GM03348 (cell line): ENCODE measurements around the gene CRYBG2.
"Not testable (repeated sequence)": the region's sequence is repeated elsewhere in the genome, so short reads cannot be mapped to it uniquely, and the experiment has no call there.

Source experiments
- DNase-seq: peaks from one replicate; pipeline ENCODE4 v3.0.0; 2012; ENCODE audit warnings: low spot score

Gene CRYBG2

DNA sequence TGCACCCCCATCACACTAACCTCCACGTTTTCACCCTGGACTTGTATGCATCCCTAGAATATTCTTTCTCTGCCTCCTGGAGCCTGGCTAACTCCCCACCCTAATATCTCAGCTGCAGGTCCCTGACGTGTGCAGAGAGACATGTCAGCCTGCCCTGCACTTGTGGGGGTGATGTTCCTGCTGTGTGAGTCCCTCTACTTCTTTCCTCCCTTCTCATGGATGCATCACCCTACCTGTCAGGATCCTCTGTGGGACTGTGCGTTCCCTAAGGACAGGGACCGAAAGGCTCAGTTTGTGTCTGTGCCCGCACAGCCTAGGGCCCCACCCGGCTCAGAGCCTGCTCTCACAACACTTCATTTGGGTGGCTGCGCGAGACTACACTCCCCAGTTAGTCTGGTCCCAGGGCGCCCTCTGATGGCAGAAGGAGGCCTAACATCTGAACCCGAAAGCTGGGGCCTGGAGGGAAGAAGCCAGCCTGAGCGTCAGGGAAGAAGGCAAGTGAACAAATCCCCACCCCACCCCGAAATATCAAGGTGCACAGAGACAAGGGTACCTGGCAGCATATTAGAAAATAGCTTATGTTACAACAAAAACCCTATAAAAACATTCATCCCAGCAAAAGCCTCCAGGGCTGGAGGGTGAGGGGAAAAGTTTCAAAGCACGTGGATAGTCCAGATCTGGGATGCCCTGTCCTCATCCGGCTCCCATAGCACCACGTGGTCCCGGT lies 32.5 kb downstream of the CRYBG2 start:
- peak; percentile 94 for DNase-seq

DNA sequence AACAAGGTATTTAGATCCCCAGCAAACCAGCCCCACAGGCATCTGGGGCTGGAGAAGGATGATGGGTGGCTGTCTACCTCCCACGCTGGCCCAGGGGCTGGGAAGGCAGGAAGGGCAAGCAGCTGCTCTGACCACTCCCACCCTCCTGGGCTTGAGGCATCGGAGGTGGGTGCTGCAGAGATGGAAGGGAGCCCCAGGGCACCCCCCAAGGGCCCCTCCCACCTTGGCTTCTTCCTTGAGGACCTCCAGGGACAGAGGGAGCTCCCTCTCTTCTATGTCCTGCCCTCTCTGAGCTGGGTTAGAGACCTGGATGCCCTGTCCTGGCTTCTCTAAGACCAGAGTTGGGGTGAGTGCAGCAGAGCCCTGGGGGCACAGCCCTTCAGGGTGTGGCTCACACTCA lies 33.0 kb downstream of the CRYBG2 start:
- no peak for DNase-seq

DNA sequence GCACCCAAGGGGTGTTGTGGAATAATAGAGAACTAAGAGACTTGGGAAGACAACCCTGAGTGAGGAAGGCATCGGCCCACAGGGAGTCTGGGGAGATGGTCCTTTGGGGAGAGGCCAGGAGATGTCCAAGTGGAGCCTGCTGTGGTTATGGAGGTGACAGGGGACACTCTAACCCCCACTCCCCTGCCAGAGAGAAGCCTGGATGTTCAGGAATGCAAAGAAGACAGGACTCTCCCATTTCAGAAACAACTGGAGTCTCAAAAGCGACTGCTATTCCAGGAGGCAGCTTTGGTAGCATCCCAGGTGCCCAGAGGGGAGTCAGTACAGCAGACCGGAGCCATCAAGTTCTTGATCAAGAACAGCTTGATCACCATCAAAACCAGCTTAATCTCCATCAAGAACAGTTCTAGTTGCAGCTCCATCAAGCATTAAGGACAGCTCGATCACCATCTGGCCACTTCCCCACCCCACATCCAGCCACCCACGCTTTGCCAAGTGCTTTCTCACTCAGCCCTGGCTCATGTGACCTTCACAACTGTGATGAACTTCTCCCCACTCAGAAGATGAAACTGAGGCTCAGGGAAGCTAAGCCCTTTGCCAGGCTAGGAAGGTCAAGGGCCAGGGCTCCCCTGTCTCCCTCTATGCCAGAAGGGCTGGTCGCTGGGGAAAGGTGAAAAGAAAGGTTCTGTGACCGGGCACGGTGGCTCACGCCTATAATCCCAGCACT lies 35.4 kb downstream of the CRYBG2 start:
- DNase-seq, result no peak

DNA sequence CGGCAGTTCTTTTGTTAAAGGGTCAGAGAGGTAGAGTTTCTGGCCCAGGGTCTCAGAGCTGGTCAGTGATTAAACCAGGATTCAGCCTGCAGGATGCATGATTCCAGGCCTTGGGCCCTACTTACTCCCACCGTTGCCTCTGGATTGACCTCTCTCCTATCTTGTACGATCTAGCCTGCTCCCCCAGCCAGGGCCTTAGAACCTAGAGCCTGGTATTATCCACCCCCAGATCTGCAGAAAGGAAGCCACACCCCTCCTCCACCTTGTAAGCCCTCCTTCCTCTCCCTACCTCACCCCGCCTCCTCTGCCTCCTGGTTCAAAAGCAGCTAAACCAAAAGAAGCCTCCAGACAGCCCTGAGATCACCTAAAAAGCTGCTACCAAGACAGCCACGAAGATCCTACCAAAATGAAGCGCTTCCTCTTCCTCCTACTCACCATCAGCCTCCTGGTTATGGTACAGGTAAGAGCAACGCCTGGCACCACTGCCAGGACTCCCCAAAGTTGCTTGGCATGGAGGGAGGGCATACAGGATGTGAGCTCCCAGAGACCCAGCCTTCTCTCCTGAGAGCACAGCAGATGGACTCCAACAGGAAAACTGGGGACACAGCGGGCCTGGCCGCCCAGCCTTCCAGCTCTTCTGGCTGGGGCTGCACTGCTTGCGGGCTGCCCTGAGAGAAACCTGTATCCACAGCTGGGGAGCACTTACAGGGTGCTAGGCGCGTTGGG lies 36.2 kb downstream of the CRYBG2 start, which contains the start of gene CD52:
Gene CD52 (plus strand): TSS at position 347 of the 726 bp plus-strand sequence. CDS start 60 bp downstream, at position 407.
- no peak for DNase-seq

DNA sequence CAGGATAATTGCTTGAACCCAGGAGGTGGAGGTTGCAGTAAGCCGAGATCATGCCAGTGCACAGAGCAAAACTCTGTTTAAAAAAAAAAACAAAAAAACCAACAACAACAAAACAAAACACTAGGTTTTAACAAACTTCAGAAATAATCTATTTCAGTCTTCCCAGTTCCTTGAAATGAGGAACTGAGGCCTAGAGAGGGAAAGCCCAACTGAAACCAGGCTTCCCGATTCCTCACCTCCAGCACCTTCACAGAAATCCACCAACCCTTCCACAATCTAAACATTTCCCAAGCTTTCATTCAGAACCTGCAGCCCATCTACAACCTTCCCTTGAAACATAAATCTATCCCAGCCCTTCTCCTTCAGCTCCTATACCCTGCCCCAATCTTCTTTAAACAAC lies 36.8 kb downstream of the CRYBG2 start:
- DNase-seq, result no peak

DNA sequence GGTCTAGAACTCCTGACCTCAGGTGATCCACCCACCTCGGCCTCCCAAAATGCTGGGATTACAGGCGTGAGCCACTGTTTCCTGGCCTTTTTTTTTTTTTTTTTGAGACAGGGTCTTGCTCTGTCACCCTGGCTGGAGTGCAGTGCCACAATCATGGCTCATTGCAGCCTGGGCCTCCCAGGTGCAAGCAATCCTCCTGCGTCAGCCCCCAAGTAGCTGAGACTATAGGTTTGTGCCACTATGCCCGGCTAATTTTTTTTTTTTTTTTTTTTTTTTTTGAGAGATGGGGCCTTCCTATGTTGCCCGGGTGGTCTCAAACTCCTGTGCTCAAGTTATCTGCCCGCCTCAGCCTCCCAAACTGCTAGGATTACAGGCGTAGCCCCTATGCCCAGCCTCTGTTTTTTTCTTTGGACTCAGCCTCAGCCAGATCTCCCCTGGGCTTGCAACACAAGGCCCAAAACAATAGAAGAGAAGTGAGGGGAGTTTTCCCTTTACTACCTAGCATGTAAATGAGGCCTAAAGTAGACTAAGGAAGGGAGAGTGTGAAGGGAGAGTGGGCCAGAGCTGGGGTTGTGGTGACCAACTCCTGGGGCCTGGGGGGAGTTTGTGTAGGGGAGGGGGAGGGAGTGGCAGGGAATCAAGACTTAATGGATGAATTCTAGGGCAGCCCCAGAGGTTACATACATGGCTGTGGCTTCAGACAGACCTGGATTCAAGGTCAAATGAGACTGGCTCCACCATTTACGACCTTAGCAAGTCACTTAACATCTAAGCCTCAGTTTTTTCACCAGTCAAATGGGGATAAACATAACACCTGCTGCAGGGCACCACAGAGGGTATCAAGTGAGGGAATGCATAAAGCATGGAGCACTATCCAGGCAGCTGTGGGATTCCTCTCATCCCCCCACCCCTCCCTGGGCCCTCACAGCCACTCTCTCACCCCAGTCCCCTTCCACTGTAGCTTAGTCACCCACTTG lies 37.8 kb downstream of the CRYBG2 start:
- DNase-seq, result no peak

DNA sequence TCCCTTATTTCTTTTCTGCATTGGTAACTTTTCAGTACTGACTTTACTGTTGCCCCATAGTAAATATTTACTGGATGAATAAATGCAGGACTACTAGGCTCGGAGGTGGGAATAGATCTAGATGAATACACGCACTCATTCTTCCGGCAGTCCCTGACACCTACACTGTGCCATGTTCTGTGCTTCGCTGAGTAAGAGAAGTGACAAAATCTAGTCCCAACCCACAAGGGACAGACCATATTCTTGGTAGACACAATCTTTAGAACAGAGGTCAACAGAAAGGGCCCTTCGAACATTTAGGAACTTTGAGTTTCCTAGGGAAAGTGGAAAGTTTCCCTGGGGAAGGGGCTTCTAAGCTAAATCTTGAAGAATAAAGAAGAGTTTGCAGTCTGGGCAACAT lies 39.4 kb downstream of the CRYBG2 start:
- no peak for DNase-seq

DNA sequence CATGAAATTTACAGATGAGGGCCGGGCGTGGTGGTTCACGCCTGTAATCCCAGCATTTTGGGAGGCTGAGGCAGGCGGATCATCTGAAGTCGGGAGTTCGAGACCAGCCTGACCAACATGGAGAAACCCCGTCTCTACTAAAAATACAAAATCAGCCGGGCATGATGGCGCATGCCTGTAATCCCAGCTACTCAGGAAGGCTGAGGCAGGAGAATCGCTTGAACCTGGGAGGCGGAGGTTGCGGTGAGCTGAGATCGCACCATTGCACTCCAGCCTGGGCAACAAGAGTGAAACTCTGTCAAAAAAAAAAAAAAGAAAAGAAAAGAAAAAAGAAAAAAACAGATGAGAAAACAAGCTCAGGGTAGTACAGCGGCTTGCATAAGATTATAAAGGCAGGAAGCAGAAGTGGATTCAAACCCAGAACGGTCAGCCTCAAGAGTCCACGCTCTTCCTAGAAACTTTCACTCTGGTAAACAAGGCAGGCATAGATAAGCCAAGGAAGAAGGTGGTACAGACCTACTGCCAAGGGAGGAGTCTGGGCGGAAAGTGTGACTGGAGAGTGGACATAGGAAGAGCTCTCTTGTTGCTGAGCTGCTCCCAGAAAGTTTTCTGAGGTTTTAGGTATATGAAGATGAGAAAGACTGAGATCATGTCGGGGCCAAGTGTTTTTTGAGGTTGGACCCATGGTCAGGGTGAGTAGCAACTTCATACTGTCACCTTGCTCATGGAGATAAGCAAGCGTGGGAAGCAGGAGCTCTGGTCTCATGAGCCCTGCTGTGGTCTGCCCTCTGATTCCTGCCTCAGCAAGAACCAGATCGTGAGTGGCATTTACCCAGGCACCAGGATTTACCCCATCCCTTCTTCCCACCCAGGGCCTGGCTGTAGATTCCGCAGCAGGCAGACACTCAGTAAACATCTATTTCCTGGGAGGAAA lies 45.7 kb downstream of the CRYBG2 start:
- DNase-seq, result not testable (repeated sequence)

DNA sequence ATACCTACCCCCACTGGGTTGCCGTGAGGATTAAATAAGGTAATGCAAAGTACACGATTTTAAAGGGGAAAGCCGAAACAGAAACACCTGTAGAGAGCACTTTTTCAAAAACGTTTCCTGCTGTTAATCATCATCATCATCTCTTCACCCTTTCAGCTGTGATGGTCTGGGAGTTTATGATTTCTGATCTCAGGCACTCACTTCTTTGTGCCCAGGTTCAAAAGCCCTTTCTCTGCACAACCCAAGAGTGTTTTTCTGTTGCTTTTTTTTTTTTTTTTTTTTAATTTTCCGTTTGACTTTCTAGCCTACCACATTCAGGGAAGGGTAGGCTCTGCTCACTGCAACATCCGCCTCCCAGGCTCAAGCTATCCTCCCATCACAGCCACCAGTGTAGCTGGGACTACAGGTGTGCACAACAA lies 46.6 kb downstream of the CRYBG2 start:
- DNase-seq, result no peak

DNA sequence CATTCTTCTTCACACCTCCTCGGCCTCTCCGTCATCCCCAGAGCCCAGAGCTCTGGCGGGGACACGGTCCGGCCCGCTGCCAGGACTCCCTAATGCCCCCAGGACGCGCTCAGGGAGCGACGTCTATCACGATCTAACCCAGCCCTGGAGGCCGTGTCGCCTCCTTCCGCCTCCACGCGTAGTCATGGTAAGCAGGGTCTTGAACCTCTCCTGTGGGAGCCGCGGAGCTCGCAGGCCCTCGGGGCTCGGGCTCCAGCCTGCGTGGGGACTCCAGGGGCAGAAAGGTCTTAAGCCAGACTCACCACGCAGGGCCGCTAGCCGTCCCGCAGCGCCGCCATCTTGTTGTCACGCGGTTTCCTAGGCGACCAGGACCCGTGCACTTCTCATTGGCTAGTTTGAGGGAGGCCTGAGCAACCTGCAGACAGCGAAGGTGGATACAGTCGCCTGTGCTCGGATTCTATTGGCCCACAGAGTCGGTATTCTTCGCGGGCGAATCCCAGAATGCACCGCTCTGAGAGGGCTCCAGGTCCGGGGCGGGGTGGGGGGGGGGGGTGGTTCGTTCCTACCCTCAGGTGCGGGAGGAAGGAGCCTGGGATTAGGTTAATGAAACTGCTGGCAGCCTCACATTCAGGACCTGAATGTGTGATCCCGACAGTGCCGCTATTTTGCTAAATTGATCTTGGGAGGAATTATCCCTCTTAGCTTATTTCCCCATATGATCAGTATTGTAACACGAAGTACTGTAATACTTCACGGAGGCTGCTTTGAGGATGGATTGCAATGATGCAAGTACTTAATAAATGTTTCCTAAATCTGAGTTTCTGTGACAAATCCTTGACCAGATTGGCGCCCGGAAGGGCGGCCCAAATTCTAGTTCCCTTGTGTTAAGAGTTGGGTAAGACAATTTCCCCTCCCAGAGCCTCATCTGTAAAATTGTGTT lies 47.4 kb downstream of the CRYBG2 start, which contains the start of gene UBXN11:
Gene UBXN11 (minus strand): TSS at position 347 of the 940 bp plus-strand sequence. CDS start 3,753 bp downstream, outside the sequence.
- peak; percentile 97 for DNase-seq

DNA sequence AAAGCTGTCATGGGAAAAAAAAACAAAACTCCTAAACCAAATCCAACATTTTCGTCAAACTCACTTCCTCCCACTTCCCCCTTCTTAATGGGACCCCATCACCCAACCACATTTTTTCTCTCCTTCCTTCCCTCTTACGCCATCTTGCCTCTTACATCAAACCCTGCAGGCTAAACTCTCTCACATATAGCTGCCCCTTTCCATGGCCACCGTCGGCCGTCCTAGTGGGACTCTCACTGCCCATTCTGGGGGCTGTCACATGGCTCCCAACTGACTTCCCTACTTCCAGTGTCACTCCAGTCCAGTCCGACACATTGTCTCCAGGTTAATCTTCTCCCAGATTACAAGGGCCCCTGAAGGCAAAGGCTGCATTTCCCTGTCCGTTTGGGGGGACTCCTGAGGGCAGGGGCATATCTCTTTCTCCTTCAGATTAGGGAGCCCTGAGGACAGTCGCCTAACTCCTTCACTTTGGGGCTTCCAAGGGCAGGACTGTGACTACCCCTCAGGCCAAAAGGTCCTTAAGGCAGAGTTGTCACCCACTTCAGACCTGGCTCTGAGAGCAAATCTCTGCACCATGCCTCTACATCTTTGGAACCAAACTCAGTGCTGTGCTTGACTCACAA lies 48.2 kb downstream of the CRYBG2 start:
- no peak for DNase-seq

DNA sequence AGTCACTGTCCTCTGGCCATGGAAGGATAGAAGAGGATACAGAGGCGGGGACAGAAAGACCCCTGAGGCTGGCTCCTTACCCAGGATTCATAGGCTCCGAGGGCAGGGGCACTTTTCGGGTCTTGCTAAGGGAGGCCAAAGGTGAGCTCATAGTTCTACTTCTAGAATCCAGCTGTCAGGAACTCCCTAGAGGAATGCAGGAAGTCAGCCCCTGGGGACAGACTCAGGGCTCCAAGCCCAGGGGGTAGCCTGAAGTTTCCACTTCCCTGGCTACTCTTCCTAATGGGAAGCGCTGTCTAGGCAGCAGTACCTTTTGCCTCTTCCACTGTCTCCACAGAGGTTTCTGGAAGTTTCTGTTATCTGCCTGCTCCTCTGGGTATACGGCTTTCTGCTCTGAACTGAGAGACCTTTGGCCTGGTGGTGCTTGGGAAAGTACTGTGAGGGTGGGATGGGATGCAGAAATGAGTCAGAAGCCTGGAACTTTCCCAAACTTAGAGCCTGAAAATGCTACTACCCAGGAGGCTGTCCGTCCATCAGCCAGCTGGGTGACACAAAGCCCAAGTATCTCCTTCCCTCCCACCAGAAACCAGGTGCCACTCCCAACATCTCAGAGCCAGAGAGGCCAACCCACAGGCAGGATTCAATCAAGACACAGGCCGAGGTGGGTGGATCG lies 51.1 kb downstream of the CRYBG2 start:
- peak; percentile 49 for DNase-seq

DNA sequence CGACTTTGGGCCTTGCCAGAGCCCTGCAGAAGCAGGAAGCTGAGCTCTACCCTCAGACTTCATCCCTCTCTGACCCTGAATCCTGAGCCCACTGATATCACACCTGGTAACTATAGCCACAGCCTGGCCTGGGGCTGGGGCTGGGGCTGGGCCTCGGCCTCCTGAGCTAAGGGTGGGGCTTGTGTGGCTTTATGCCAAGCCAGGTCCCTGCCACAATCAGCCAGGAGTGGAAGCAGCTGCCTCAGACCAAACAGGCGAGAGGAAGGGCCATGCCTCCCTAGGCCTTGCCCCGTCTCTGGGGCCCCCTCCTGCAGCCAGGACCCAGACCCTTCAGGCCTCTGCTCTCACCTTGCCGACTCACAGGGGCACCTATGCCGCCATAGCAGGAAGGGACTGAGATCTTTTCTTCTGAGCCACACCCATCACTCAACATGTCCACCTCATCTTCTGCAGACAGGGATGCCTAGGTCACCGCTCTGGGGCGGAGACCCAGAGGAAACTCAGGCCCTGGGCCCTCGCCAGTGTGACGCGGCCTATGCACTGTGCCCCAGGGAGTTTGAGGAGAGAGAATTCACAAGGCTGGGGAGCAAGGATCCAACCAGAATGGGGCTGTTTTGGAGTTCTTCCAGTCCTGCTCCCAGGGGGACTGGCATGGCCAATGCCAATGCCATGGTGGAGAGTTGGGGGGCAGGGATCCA lies 53.2 kb downstream of the CRYBG2 start:
- no peak for DNase-seq

DNA sequence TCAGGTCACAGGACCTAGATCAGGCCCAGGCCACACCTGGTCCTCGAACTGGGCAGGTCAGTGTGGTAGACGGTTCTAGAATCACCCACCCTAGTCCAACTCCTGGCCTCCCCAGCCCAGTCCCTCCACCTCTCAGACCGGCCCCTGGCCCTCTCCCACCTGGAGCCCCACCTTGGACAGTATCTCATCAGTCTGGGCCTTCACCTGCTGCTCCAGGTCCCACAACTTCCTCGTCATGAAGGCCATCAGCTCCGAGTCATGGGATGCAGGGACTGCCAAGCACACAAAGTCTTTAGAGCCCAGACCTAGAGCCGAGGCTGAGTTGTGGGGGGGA lies 56.2 kb downstream of the CRYBG2 start:
- no peak for DNase-seq

DNA sequence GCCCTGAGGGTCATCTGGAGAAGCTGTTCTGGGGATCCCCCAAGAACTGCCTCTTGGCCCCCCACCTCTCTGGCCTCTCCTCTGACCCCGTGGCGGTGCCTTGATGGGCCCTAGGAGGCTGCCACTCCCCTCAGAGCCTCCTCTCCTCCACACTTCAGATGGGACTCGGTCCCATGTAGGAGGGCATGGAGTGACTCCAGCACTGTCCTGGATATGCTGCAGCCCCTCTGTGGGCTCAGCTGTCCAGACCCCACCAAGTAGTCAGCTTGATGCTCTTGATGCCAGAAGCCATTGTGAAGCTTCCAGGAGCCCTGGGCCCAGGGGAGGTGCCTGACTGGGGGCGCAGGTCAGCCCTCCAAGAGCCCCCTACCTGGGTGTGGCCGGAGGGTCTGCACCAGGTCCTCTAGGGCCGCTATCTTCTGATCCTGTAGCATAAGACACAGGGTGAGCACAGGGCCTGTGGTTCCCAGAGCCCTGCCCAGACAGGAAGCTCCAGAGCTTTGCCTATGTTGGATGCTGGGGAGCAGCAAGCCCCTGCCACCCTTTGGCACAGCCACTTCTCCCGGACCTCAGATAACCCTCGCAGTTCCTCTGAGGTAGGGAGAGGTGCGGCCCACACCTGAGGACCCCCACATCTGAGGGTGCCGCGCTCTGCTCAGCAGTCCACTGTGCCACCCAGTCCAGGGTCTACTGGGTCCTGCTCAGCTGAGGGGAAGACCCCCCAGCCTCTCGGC lies 56.7 kb downstream of the CRYBG2 start:
- DNase-seq, result no peak

DNA sequence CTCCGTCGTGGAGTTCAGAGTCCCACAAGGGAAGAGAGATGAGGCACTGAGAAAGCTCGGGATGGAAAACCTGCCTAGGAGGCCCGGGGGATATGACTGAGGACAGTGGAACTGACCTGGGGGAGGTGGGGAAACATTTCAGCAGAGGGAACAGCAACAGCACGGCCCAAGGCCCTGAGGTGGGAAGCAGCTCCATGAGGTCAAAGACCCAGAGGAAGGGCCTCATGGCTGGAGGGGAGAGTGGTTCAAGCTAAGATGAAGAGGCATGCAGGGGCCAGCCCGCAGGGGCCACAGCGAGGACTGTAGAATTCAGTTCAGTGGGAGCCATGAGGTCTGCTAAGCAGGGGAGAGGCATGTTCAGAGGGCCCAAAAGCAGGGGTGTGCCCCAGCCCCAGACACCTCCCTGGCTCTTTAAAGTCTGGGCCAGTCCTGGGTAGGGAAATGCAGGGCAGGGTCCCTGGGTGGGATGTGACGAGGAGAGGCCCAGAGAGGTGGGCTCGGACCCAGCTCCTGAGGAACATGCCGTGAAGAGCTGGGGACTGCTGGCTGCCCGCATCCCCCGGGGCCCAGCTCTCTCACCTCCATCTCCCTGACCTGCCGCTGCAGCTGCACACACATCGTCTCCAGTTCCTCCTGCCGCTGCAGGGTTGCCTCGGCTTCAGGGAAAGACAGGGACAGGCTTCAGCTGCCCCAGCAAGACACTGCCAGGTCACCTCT lies 57.4 kb downstream of the CRYBG2 start:
- DNase-seq, result no peak
